Activated CD4-positive, CD25-positive, alpha-beta regulatory T cell treated with anti-CD3 and anti-CD28 coated beads, Interleukin-2, amount 50 U/mL, for 24 hours (primary cell): ENCODE results near the gene TGDS.
"Not testable (repeated sequence)": the region's sequence is repeated elsewhere in the genome, so short reads cannot be mapped to it uniquely, and the experiment has no call there.

Source experiments
- ATAC-seq, 2 donors: fragments of 150-1000 bp; cut with Tn5 transposase; one replicate each; pipeline ENCODE4 v1.10.0; 2021; ENCODE audit warnings: mild to moderate bottlenecking in 1 of 2, moderate library complexity in 1 of 2

TGDS gene, protein sequence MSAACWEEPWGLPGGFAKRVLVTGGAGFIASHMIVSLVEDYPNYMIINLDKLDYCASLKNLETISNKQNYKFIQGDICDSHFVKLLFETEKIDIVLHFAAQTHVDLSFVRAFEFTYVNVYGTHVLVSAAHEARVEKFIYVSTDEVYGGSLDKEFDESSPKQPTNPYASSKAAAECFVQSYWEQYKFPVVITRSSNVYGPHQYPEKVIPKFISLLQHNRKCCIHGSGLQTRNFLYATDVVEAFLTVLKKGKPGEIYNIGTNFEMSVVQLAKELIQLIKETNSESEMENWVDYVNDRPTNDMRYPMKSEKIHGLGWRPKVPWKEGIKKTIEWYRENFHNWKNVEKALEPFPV

DNA sequence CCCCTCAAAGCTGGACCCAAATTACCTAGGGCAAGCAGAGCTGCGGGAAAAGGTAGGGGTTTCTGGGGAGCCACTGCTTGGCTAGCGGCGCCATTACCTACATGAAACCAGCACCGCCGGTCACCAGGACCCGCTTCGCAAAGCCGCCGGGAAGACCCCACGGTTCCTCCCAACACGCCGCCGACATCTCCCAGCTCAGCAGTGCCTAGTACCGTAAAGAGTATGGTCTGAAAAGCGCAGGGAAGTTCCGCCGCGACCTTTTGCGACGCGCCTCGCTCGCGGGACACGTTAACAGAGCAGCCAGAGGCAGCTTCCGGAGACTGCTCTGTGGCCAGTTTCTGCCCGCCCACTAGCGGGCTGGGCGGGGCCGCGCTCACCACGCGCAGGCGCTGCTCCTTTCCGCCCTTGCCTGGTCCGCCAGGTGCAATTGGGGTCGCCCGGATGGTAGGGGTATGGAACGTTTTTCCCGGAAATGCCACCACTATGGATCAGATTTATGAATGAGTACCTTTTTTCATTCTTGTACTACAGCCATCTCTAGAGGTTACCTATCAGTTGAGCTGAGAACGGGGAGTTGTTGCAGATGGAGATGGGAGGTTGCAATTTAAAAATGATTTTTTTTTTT lies at the start of gene TGDS:
Gene TGDS (minus strand): TSS at position 203 of the 625 bp plus-strand sequence. CDS start 16 bp downstream, at position 187.
- peak; percentile 97 to 98 for ATAC-seq

- ATAC-seq: no peak
Measured at GRCh38 chr13:94641409-94641941, 45.5 kb upstream of the TGDS start.

DNA sequence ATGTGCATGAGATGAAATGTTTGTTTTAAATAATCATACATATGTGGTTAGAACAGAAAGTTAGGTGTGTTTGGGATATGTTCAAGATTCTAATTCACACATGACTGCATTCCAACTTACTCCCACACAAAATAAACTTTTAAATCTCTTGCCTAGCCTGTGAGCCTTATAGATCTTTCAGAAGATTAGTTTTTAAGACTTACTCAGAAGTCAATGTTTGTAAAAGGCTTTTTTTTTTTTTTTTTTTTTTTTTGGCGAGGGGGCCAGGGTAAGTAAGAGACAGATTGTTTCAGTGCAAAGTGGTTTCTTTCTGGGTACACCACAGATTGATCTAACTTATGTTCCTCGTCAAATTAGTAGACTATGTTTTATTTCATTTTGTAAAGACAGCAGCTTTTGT lies 44.8 kb upstream of the TGDS start:
- no peak for ATAC-seq

GRCh38 chr13:94637677-94638076 lies 41.7 kb upstream of the TGDS start:
- ATAC-seq: not testable (repeated sequence)

GRCh38 chr13:94636942-94637578 lies 41.1 kb upstream of the TGDS start:
- ATAC-seq: peak; percentile 33 to 41

DNA sequence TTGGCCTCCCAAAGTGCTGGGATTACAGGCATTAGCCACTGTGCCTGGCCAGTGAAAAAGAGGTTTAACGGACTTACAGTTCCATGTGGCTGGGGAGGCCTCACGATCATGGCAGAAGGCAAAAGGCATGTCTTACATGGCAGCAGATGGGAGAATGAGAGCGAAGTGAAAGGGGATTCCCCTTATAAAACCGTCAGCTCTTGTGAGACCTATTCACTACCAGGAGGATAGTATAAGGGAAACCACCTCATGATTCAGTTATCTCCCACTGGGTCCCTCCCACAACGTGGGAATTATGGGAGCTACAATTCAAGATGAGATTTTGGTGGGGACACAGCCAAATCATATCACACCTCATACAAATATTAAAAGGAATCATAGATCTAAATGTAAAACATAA lies 40.1 kb upstream of the TGDS start:
- peak; percentile 46 to 49 for ATAC-seq

- ATAC-seq: peak; percentile 33 to 41
Measured at GRCh38 chr13:94632226-94632980, 36.5 kb upstream of the TGDS start.

- no peak for ATAC-seq
Measured at GRCh38 chr13:94630858-94631257, 34.9 kb upstream of the TGDS start.

- ATAC-seq: no peak
Measured at GRCh38 chr13:94623316-94623715, 27.4 kb upstream of the TGDS start.

DNA sequence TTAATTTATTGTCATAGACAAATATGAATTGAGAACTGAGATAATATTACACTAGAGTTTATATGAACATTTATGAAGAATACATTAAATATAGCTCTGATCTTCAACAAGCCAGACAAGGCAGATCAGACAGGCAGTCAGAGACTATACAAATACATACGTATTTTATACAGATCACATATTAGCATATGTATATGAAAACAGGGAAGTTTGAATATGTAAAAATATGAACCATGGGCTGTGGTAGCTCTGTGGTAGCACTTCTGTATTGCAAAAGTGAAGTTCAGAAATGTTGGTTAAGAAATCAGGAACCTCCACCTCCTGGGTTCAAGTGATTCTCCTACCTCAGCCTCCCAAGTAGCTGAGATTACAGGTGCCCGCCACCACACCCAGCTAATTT lies 26.4 kb upstream of the TGDS start:
- no peak for ATAC-seq

GRCh38 chr13:94620286-94620896 lies 24.4 kb upstream of the TGDS start:
- ATAC-seq: no peak

- peak; percentile 38 to 51 for ATAC-seq
Measured at GRCh38 chr13:94617389-94618000, 21.5 kb upstream of the TGDS start.

DNA sequence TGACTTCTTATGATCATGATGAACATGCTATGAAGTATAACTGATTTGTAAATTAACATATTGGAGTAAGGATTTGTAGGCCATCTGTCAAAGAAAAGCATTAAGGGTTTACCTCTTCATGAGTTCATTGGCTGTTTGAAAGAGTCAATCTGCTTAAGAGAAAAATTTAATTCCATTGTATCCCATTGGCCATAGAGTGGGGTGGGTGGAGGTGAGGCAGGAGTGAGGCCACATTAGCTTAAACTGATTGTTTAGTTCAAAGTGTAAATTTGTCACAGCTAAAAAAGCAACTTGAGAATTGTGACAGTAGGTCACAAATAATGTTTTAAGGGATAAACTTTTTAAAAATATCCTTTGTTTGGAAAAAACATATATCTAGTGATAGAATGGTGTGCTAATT lies 17.1 kb upstream of the TGDS start:
- ATAC-seq: no peak

- no peak for ATAC-seq
Measured at GRCh38 chr13:94612050-94612449, 16.1 kb upstream of the TGDS start.

DNA sequence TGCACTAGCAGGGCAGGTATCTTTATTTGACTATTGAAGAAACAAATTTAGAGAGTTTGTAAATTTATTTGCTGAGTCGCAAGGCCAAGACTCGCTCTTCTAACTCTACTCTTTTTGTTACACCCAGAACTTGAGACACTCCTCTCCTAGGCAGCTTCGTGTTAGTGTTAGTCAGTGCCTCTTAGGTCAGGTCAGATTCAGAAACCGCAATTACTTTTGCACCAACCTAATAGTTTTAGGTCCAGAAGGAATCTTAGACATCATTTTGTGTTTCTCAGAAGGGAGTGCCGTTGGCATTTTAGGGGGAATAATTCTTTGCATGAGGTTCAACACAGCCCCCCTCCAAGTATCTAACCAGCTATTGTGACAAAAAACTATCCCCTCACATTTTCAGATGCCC lies 14.5 kb upstream of the TGDS start:
- ATAC-seq: no peak

DNA sequence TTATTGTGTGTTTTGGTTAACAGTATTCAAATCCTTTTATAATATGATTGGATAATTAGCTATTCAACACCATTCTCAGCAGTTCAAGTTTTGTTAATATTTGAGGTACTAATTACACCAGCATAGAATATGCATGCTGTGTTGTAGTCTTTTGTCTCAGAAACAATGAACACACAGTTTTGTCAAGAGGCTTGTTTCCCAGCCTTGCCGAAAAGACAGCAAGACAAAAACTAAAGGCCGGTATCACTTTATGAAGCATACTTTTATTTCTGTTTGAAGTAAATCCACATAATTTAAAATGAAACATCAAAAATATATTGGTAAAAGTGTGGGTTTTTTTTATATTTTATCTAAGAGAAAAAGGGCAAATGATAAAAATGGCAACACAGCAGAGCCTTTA lies 13.2 kb upstream of the TGDS start:
- ATAC-seq: no peak

DNA sequence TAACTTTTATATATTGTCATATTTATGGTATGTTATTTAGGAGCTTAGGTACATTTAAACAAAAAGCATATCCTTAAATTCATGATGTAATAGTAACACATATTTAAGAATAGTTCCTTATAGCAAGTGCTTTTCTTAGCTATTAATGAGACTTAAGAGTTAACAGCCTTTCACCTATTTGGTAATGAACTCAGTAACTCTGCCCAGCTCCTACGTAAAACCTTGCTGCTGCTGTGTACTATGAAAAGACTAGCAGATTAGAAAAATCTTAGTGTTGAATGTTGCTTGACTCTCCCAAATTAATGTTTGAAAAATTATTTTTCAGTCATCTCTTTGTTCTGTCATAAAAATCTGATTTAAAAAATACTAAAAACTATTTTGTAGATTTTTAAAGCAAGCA lies 12.6 kb upstream of the TGDS start:
- no peak for ATAC-seq

DNA sequence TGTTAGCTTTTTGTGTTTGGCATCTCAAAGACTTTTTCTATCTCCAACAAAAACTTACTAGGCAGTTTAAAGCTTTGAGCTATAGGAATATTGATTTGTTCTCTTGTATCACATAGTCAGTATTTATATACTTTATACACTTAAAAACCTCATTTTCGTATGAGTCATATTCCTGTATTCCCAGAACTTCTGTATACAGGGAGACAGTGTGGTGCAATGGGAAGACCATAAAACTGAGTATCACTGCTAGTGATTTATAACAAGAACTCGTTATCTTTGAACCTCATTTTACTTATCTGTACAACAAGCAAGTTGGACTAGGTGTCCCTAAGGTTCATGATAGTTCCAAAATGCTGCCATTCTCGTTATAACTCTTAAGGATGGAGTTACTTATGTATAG lies 12.0 kb upstream of the TGDS start:
- ATAC-seq: no peak

- ATAC-seq: no peak
Measured at GRCh38 chr13:94607056-94607455, 11.1 kb upstream of the TGDS start.

- no peak for ATAC-seq
Measured at GRCh38 chr13:94602467-94602866, 6.5 kb upstream of the TGDS start.

- peak; percentile 100 for ATAC-seq
Measured at GRCh38 chr13:94601446-94602431, 5.8 kb upstream of the TGDS start, which contains the start of gene GPR180. Gene GPR180 (plus strand): TSS chr13:94601857. CDS start chr13:94601928, 71 bp downstream.
